CD4-positive, alpha-beta T cell (primary cell): ENCODE measurements around the gene GTSE1. TPM values are rescaled to one million over a fixed set of nuclear protein-coding genes. Genes with fewer than 3 reads are reported as not detected.

Experiments
- ATAC-seq: fragments of 200-7000 bp; cut with Tn5 transposase; one replicate; pipeline ENCODE4 v1.10.0; 2022; ENCODE audit warnings: mild to moderate bottlenecking; ENCODE audit not compliant: poor library complexity
- CTCF ChIA-PET: fragments of 350-600 bp; sonication (Branson Sonifier 250); formaldehyde crosslinking; loops from one replicate; lab custom pipeline; 2021; ENCODE audit warnings: antibody characterized with exemption, inconsistent platforms; lab: Charles Lee
- POLR2A ChIA-PET: fragments of 350-600 bp; sonication (Branson Sonifier 250); formaldehyde crosslinking; loops from one replicate; lab custom pipeline; 2021; ENCODE audit warnings: antibody characterized with exemption, inconsistent platforms; lab: Charles Lee
- DNase-seq, 14 experiments: peaks; one replicate each; pipeline ENCODE4 v3.0.0-alpha.2; 2013 to 2020; ENCODE audit warnings: mixed read lengths in 2 of 14
- H3K27ac ChIP-seq, 2 donors: one replicate each; pipeline versions ENCODE4 v1.5.1 to v1.7.0; 2013; ENCODE audit warnings: low read length in 2 of 2, low read depth in 1 of 2, mild to moderate bottlenecking in 1 of 2
- H3K27me3 ChIP-seq, 2 experiments: 1 replicate in 1 of 2; 2 replicates in 1 of 2; pipeline versions ENCODE4 v1.6.1 to v1.7.0; 2013; ENCODE audit warnings: low read length in 2 of 2, control low read depth in 1 of 2, mild to moderate bottlenecking in 1 of 2, moderate library complexity in 1 of 2; ENCODE audit not compliant: insufficient read depth in 2 of 2, control insufficient read depth in 1 of 2
- H3K36me3 ChIP-seq: one replicate; pipeline ENCODE4 v1.6.1; 2013; ENCODE audit warnings: low read length, control low read depth; ENCODE audit not compliant: insufficient read depth
- H3K4me1 ChIP-seq: one replicate; pipeline ENCODE4 v1.6.1; 2013; ENCODE audit warnings: low read length, control low read depth; ENCODE audit not compliant: insufficient read depth
- H3K4me3 ChIP-seq: one replicate; pipeline ENCODE4 v1.5.1; 2013; ENCODE audit warnings: mild to moderate bottlenecking, low read length, moderate library complexity
- H3K9me3 ChIP-seq, 2 experiments: 1 replicate in 1 of 2; 2 replicates in 1 of 2; pipeline versions ENCODE4 v1.6.1 to v1.7.0; 2013; ENCODE audit warnings: low read length in 2 of 2, mild to moderate bottlenecking in 2 of 2, control low read depth in 1 of 2, moderate library complexity in 1 of 2; ENCODE audit not compliant: control insufficient read depth in 1 of 2, insufficient read depth in 1 of 2
- H3K27ac Mint-ChIP-seq: one replicate; pipeline ENCODE4 v1.8.0; 2020; ENCODE audit warnings: mixed read lengths
- H3K27me3 Mint-ChIP-seq: one replicate; pipeline ENCODE4 v1.8.0; 2021; ENCODE audit warnings: mixed read lengths
- H3K36me3 Mint-ChIP-seq: one replicate; pipeline ENCODE4 v1.8.0; 2021; ENCODE audit warnings: low read depth, mixed read lengths
- H3K4me1 Mint-ChIP-seq: one replicate; pipeline ENCODE4 v1.8.0; 2021; ENCODE audit warnings: low read depth, mixed read lengths
- H3K4me3 Mint-ChIP-seq: one replicate; pipeline ENCODE4 v1.8.0; 2020; ENCODE audit warnings: mild to moderate bottlenecking, mixed read lengths
- H3K9me3 Mint-ChIP-seq: one replicate; pipeline ENCODE4 v1.8.0; 2020; ENCODE audit warnings: mixed read lengths
- intact Hi-C, 2 experiments: fragments of 100-400 bp; cut with DNase I in 1 of 2; cut with micrococcal nuclease in 1 of 2; formaldehyde crosslinking; loops; one replicate each; pipeline versions ENCODE4 v1.15.1 to v1.9.0; 2023 to 2025; cut with DNase I, micrococcal nuclease
- total RNA-seq, 174 experiments: library from RNA in 2 of 174; stranded (reverse) in 2 of 174; gene quantifications; one replicate each; pipeline ENCODE4 v1.2.3 and lab custom pipeline; 2021 to 2026
- TF ChIP-seq, protein P1 (sequence below): fragments of 200-600 bp; IDR thresholded peaks from one replicate; pipeline ENCODE4 v1.8.0; 2022; ENCODE audit warnings: antibody characterized with exemption, mild to moderate bottlenecking

The GTSE1 gene
- total RNA-seq, 2 experiments from 2014 or later: 0.14 to 0.89 TPM

DNA sequence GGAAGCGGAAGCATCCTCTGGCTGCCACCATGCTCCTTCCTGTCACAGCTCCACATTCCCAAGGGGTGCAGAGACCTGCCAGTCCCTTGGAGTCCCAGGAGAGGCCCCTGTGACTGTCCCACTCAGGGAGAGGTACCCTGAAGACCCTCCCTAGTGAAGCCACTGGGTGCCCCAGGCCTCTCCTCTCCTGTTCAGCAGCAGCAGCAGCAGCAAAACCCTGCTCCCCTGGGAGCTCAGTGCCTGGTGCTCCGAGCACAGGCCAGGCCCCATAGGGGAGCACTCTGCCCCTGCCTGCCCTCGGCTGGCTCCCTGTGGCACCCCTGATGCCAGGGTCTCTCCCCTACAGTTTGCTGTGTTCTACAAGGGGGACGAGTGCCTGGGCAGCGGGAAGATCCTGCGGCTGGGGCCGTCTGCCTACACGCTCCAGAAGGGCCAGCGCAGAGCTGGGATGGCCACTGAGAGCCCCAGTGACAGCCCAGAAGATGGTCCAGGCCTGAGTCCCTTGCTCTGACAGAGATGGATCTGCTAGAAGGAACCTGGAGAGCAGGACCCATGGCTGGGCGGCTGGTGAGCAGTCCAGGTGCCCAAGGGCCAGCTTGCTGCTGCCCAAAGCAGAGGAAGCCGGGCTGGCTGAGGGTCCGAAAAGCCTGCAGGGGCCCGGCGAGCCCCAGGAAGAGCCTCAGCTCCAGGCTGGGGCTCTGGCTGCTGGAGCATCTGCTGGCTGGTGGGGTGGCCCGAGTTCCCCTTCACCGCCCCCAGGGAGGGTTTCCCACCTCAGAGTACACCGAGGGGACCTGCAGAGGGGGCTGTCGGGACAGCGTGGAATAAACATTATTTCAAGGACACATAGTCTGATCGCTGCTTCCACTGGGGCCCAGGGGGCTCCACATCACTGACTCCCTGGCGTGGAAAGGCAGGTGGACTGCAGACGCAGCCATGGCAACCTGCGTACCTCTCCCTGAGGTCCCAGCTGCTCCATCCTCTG, 60.1 kb downstream of the GTSE1 start:
- peaks cover 3% of the 10 kb centered on the region for H3K4me1 ChIP-seq
- H3K9me3 Mint-ChIP-seq: no peaks in the 10 kb centered on the region
- peaks cover 6 to 13% of the 10 kb centered on the region in 2 experiments for H3K9me3 ChIP-seq
- no peaks in the 10 kb centered on the region for H3K27me3 ChIP-seq
- intact Hi-C loops: no loop called here
- no peak overlapping the region for H3K27ac ChIP-seq
- H3K27ac Mint-ChIP-seq: no peak overlapping the region
- H3K4me3 Mint-ChIP-seq: no peak overlapping the region
- H3K27me3 Mint-ChIP-seq: no peaks in the 10 kb centered on the region
- CTCF ChIA-PET: interaction anchor here (2.0 kb wide), 1 partner anchor 11 kb away, joined by 8 read pairs; no protein-coding TSS in a partner anchor
- no peak for DNase-seq
- H3K36me3 ChIP-seq: peaks cover 45% of the 10 kb centered on the region
- TF ChIP-seq, protein P1, sequence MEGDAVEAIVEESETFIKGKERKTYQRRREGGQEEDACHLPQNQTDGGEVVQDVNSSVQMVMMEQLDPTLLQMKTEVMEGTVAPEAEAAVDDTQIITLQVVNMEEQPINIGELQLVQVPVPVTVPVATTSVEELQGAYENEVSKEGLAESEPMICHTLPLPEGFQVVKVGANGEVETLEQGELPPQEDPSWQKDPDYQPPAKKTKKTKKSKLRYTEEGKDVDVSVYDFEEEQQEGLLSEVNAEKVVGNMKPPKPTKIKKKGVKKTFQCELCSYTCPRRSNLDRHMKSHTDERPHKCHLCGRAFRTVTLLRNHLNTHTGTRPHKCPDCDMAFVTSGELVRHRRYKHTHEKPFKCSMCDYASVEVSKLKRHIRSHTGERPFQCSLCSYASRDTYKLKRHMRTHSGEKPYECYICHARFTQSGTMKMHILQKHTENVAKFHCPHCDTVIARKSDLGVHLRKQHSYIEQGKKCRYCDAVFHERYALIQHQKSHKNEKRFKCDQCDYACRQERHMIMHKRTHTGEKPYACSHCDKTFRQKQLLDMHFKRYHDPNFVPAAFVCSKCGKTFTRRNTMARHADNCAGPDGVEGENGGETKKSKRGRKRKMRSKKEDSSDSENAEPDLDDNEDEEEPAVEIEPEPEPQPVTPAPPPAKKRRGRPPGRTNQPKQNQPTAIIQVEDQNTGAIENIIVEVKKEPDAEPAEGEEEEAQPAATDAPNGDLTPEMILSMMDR: no peak
- H3K4me1 Mint-ChIP-seq: no peaks in the 10 kb centered on the region
- peaks cover 43% of the 10 kb centered on the region for H3K36me3 Mint-ChIP-seq
- H3K4me3 ChIP-seq: no peak overlapping the region
- POLR2A ChIA-PET: no interaction called here
- no peak for ATAC-seq

DNA sequence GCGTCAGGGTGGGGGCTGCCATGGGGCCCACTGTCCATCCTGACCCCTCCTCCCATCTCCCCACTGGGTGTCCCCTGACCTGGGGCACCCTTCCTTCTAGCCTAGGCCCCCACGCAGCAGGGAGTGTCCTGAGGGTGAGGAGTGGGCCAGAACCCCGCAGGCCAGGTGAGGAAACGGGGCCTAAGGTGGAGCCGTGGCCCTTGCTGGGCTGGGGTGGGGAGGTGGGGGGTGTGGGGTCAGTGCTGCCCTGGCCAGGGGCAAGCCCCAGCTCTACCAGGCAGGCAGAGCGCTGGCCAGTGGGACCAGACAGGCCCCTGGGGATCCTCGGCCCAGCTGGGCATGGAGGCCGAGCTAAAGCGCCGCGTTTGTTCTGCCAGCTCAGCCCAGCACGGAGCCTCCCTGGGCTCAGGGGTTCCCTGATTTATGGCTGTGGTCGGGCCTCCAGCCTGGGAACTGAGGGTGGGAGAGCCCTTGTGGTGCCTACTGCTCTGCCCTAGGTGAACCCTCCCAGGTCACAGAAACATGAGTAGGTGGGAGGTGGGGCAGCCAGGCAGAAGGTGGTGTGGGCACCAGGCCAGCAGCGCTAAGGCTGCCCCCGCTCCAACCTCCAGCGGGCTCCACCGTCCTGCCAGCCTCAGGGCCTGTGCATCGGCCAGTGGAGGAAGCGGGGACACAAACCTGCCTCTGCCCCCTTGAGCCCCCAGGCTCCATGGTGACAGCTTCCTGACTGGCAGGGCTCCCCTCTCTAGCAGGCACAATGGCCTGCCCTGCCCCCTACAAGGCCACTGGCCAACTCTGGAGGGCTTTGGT, 61.2 kb downstream of the GTSE1 start:
- Mint-ChIP-seq H3K4me1 (peaks cover 4% of the 10 kb centered on the region), H3K27me3 (no peaks in the 10 kb centered on the region), H3K36me3 (peaks cover 32% of the 10 kb centered on the region), H3K27ac (no peak overlapping the region), H3K9me3 (no peaks in the 10 kb centered on the region), H3K4me3 (no peak overlapping the region)
- Histone ChIP-seq H3K9me3 (peaks cover 6 to 17% of the 10 kb centered on the region in 2 experiments), H3K27ac (no peak overlapping the region), H3K36me3 (peaks cover 34% of the 10 kb centered on the region), H3K4me3 (no peak overlapping the region), H3K27me3 (no peaks in the 10 kb centered on the region), H3K4me1 (peaks cover 3% of the 10 kb centered on the region)
- POLR2A ChIA-PET: no interaction called here
- intact Hi-C loops: no loop called here
- CTCF ChIA-PET: no interaction called here
- TF ChIP-seq, protein P1: no peak
- no peak for DNase-seq
- ATAC-seq: no peak

DNA sequence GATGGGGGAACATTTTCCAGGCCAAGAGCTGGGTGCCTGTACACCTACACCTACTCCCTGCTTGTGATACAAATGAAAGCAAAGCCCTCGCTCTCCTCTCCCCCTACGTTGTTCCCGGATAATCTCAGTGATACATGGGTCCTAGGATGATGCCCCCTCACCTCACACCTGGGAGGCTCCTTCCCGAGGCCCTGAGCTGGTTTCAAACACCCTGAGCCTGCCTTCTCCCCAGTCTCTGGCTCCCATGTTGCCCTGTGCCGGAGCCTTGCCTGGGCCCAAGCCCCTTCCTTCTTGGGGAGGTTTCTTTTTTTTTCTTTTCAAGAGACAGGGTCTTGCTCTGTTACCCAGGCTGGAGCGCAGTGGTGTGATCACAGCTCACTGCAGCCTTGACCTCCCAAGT, 62.1 kb downstream of the GTSE1 start:
- H3K4me1 Mint-ChIP-seq: peaks cover 4% of the 10 kb centered on the region
- ATAC-seq (no peak), DNase-seq (no peak)
- no peaks in the 10 kb centered on the region for H3K9me3 Mint-ChIP-seq
- H3K4me3 Mint-ChIP-seq: no peak overlapping the region
- Histone ChIP-seq H3K36me3 (peaks cover 26% of the 10 kb centered on the region), H3K9me3 (peaks cover 6 to 17% of the 10 kb centered on the region in 2 experiments), H3K27ac (no peak overlapping the region), H3K4me3 (no peak overlapping the region), H3K27me3 (no peaks in the 10 kb centered on the region), H3K4me1 (peaks cover 3% of the 10 kb centered on the region)
- intact Hi-C loops: no loop called here
- H3K36me3 Mint-ChIP-seq: peaks cover 25% of the 10 kb centered on the region
- ChIA-PET CTCF (no interaction called here), POLR2A (no interaction called here)
- H3K27me3 Mint-ChIP-seq: no peaks in the 10 kb centered on the region
- TF ChIP-seq, protein P1: no peak
- no peak overlapping the region for H3K27ac Mint-ChIP-seq
